PC-3 (cell line): ENCODE data around the gene NFYB. TPM values are rescaled to one million over a fixed set of nuclear protein-coding genes. Genes with fewer than 3 reads are reported as not detected.
A peak's percentile ranks its signal among the peaks of the same experiment; 100 is the strongest.

Source experiments
- ATAC-seq: fragments of 200-7000 bp; cut with Tn5 transposase; 2 replicates; pipeline ENCODE4 v1.9.1; 2020; ENCODE audit warnings: mild to moderate bottlenecking, moderate library complexity
- BruUV-seq: library from RNA; stranded (reverse); fragments of 400-500 nt; replicated peaks from 2 replicates; lab custom pipeline; 2021; lab: Mats Ljungman, UMichigan
- CTCF ChIA-PET: fragments of 300-600 bp; sonication (Branson Sonifier 250); formaldehyde crosslinking; loops from one replicate; lab custom pipeline; 2022; ENCODE audit warnings: antibody characterized with exemption; lab: Charles Lee
- POLR2A ChIA-PET: fragments of 300-600 bp; sonication (Branson Sonifier 250); formaldehyde crosslinking; loops from one replicate; lab custom pipeline; 2022; ENCODE audit warnings: antibody characterized with exemption; ENCODE audit not compliant: unreplicated experiment; lab: Charles Lee
- DNase-seq: peaks from one replicate; pipeline ENCODE4 v3.0.0-alpha.2; 2015
- H2AFZ ChIP-seq: fragments of 300-600 bp; sonication (generic); 2 replicates; pipeline ENCODE4 v1.6.0; 2016; ENCODE audit warnings: antibody characterized with exemption, low read length
- H3F3A ChIP-seq: fragments of 300-600 bp; sonication (generic); one replicate; pipeline ENCODE4 v1.6.0; 2017; ENCODE audit warnings: antibody characterized with exemption, low read length, control low read depth, mild to moderate bottlenecking; ENCODE audit not compliant: unreplicated experiment
- H3K27ac ChIP-seq: fragments of 300-600 bp; sonication (generic); 2 replicates; pipeline ENCODE4 v1.5.1; 2016; ENCODE audit warnings: mild to moderate bottlenecking, low read length
- H3K27me3 ChIP-seq: fragments of 300-600 bp; sonication (generic); 2 replicates; pipeline ENCODE4 v1.6.1; 2016; ENCODE audit warnings: low read length, mixed read lengths
- H3K36me3 ChIP-seq: fragments of 300-600 bp; sonication (generic); 2 replicates; pipeline ENCODE4 v1.6.1; 2016; ENCODE audit warnings: low read depth, mixed run types, low read length, mixed read lengths
- H3K4me1 ChIP-seq: fragments of 300-600 bp; sonication (generic); 2 replicates; pipeline ENCODE4 v1.5.1; 2016; ENCODE audit warnings: low read length; ENCODE audit not compliant: insufficient read depth
- H3K4me2 ChIP-seq: fragments of 300-600 bp; sonication (generic); 2 replicates; pipeline ENCODE4 v1.6.0; 2016; ENCODE audit warnings: low read length
- H3K4me3 ChIP-seq: fragments of 300-600 bp; sonication (generic); 2 replicates; pipeline ENCODE4 v1.5.1; 2016; ENCODE audit warnings: mild to moderate bottlenecking, low read length, mixed read lengths
- H3K79me2 ChIP-seq: fragments of 300-600 bp; sonication (generic); 2 replicates; pipeline ENCODE4 v1.6.1; 2017; ENCODE audit warnings: low read length, mixed read lengths
- H3K9ac ChIP-seq: fragments of 300-600 bp; sonication (generic); 2 replicates; pipeline ENCODE4 v1.6.0; 2016; ENCODE audit warnings: mild to moderate bottlenecking, low read length
- H3K9me2 ChIP-seq: fragments of 300-600 bp; sonication (generic); replicated peaks from 2 replicates; pipeline ENCODE4 v1.6.1; 2016; ENCODE audit warnings: mixed run types, low read length, mixed read lengths
- H3K9me3 ChIP-seq: fragments of 300-600 bp; sonication (generic); 2 replicates; pipeline ENCODE4 v1.6.1; 2016; ENCODE audit warnings: low read length, mixed read lengths
- H4K20me1 ChIP-seq: fragments of 300-600 bp; sonication (generic); 2 replicates; pipeline ENCODE4 v1.6.1; 2016; ENCODE audit warnings: low read length, mixed read lengths
- EZH2 ChIP-seq: fragments of 300-600 bp; sonication (generic); IDR thresholded peaks from one replicate; pipeline ENCODE4 v1.6.1; 2017; ENCODE audit warnings: antibody characterized with exemption, mild to moderate bottlenecking, low read length; ENCODE audit not compliant: unreplicated experiment
- EZH2phosphoT487 ChIP-seq: fragments of 300-600 bp; sonication (generic); IDR thresholded peaks from 2 replicates; pipeline ENCODE4 v1.6.1; 2018; ENCODE audit warnings: mild to moderate bottlenecking, antibody characterized with exemption, low read length, borderline replicate concordance
- intact Hi-C: fragments of 100-400 bp; cut with micrococcal nuclease; formaldehyde crosslinking; loops from 2 replicates; pipeline ENCODE4 v1.9.0; 2023
- total RNA-seq: library from RNA; depleted of rRNA; stranded (reverse); fragments of >200 nt; gene quantifications from 2 replicates; pipeline ENCODE4 v1.2.3, GENCODE V29; 2014
- TF ChIP-seq, protein P1 (sequence below): fragments of 300-600 bp; sonication (generic); conservative IDR thresholded peaks from 2 replicates; pipeline ENCODE4 v1.5.1; 2017; ENCODE audit warnings: antibody characterized with exemption, low read depth, mild to moderate bottlenecking, low read length

The NFYB gene
- total RNA-seq, 1 experiment from 2014 or later = 20.6 TPM

DNA sequence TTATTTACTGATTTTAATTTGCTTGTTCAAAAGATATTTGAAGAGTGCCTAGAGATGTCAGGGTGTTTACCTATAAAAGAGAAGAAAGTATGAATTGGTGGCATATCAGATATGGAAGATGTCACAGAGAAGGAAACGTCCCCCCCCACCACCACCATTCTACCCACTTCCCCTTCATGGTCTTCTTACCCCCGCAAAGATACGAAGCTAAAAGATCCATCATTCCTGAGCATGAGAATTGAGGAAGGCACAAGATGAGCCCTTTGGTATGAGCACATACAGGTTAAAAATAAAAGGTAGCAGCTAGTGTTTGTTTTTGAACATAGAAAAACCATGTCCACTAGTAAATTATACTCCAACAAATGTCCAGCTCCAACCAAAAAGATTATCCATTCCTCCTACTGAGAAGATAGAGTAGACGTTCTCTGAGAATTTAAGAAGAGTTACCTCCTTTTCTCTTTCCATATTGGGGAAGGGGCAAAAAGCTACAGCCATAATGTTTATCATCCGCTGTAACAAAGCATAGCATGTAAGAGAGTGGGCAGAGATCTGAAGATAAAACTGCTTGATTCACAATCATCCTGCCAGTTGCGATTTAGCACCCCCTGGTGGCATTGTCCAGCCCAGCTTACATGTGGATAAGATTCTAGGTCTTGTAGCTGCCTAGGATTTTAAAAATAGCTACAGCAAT, 29.1 kb downstream of the NFYB start:
- TF ChIP-seq, protein P1, sequence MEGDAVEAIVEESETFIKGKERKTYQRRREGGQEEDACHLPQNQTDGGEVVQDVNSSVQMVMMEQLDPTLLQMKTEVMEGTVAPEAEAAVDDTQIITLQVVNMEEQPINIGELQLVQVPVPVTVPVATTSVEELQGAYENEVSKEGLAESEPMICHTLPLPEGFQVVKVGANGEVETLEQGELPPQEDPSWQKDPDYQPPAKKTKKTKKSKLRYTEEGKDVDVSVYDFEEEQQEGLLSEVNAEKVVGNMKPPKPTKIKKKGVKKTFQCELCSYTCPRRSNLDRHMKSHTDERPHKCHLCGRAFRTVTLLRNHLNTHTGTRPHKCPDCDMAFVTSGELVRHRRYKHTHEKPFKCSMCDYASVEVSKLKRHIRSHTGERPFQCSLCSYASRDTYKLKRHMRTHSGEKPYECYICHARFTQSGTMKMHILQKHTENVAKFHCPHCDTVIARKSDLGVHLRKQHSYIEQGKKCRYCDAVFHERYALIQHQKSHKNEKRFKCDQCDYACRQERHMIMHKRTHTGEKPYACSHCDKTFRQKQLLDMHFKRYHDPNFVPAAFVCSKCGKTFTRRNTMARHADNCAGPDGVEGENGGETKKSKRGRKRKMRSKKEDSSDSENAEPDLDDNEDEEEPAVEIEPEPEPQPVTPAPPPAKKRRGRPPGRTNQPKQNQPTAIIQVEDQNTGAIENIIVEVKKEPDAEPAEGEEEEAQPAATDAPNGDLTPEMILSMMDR = peak; percentile 98
- no peak for TF ChIP-seq EZH2
- POLR2A ChIA-PET = interaction anchor here (0.5 kb wide), 1 partner anchor 179 kb away, joined by 16 read pairs; the partner anchor contains the start of gene HSP90B1
- Histone ChIP-seq H3K9ac (no peak overlapping the region), H4K20me1 (no peaks in the 10 kb centered on the region), H3K9me3 (no peaks in the 10 kb centered on the region), H2AFZ (no peak overlapping the region), H3K4me1 (no peaks in the 10 kb centered on the region), H3K27ac (no peak overlapping the region), H3K4me3 (no peak overlapping the region), H3F3A (no peaks in the 10 kb centered on the region), H3K36me3 (no peaks in the 10 kb centered on the region), H3K4me2 (no peak overlapping the region), H3K27me3 (no peaks in the 10 kb centered on the region), H3K9me2 (no peaks in the 10 kb centered on the region), H3K79me2 (no peaks in the 10 kb centered on the region)
- CTCF ChIA-PET = interaction anchor here (0.5 to 2.0 kb wide), 6 partner anchors 12 to 976 kb away, joined by 3 to 13 read pairs (median 6); no protein-coding TSS in a partner anchor
- ATAC-seq (peak; percentile 99), DNase-seq (peak; percentile 94)
- intact Hi-C loops = loop anchor here (1.0 to 2.0 kb wide), 4 partner anchors 52 to 231 kb away; no protein-coding TSS in a partner anchor
- no TSS peak for BruUV-seq

DNA sequence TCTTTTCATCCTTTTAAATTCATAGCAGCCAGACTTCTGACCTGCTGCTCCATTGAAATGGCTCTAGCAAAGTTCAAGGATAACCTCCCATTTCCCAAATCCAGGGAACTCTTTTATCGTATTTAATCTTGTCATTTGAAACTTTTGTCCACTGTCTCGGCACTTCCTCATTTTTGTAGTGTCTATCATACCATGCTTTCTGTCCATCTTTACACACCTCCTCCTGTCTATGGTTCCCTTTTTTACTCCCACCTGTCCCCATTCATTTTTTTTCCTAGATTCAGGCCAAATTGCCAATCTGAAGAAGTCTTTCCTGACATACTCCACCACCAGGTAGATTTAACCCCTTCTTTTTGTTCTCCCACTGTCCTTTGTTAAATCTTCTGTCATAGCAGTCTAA, 31.0 kb downstream of the NFYB start:
- Histone ChIP-seq H3K9ac (no peak overlapping the region), H3K4me1 (no peaks in the 10 kb centered on the region), H3K9me2 (no peaks in the 10 kb centered on the region), H3K79me2 (no peaks in the 10 kb centered on the region), H3K27ac (no peak overlapping the region), H4K20me1 (no peaks in the 10 kb centered on the region), H3K36me3 (peaks cover 3% of the 10 kb centered on the region; the same call in 1 of the 2 replicates), H3K9me3 (no peaks in the 10 kb centered on the region), H3F3A (no peaks in the 10 kb centered on the region), H2AFZ (no peak overlapping the region), H3K27me3 (no peaks in the 10 kb centered on the region), H3K4me3 (no peak overlapping the region), H3K4me2 (no peak overlapping the region)
- ChIA-PET POLR2A (no interaction called here), CTCF (no interaction called here)
- no TSS peak for BruUV-seq
- intact Hi-C loops = no loop called here
- TF ChIP-seq, protein P1 = no peak
- TF ChIP-seq EZH2 (no peak), EZH2phosphoT487 (no peak)
- DNase-seq = no peak
- no peak for ATAC-seq

GRCh38 chr12:104105461-104105860, 32.5 kb downstream of the NFYB start:
- Histone ChIP-seq H3K9ac (no peak overlapping the region), H3K27ac (no peak overlapping the region), H2AFZ (no peak overlapping the region), H3F3A (no peaks in the 10 kb centered on the region), H3K4me3 (no peak overlapping the region), H3K9me2 (no peaks in the 10 kb centered on the region), H4K20me1 (no peaks in the 10 kb centered on the region), H3K4me2 (no peak overlapping the region), H3K4me1 (no peaks in the 10 kb centered on the region), H3K36me3 (peaks cover 3% of the 10 kb centered on the region; the same call in 1 of the 2 replicates), H3K9me3 (no peaks in the 10 kb centered on the region), H3K27me3 (no peaks in the 10 kb centered on the region), H3K79me2 (no peaks in the 10 kb centered on the region)
- ChIA-PET CTCF (no interaction called here), POLR2A (no interaction called here)
- ATAC-seq = no peak
- no TSS peak for BruUV-seq
- intact Hi-C loops = no loop called here
- TF ChIP-seq EZH2 = no peak
- TF ChIP-seq, protein P1 = no peak
- TF ChIP-seq EZH2phosphoT487 = no peak
- no peak for DNase-seq
